Measurements from ENCODE around the gene VHLL. TPM values are rescaled to one million over a fixed set of nuclear protein-coding genes. Genes with fewer than 3 reads are reported as not detected.

The VHLL gene
- total RNA-seq, 1 experiment from 2014 or later = not detected

- Histone ChIP-seq H4K5ac (ENCODE audit: insufficient read length, low read depth, low read length) (no peak overlapping the region), H3K9ac (ENCODE audit: extremely low read depth, insufficient read length, low read length) (no peak overlapping the region), H3K79me2 (ENCODE audit: insufficient read depth, low read length) (no peaks in the 10 kb centered on the region), H2BK5ac (ENCODE audit: insufficient read length, low read length) (no peak overlapping the region), H3K4me2 (ENCODE audit: insufficient read depth, insufficient read length, low read length) (no peak overlapping the region), H3K4ac (ENCODE audit: low read depth, low read length) (no peak overlapping the region), H3K23me2 (ENCODE audit: insufficient read length, low read depth, low read length, poor library complexity, severe bottlenecking) (no peaks in the 10 kb centered on the region), H3K27me3 (ENCODE audit: insufficient read depth, low read length) (no peaks in the 10 kb centered on the region), H4K8ac (replicated peaks; ENCODE audit: insufficient read length, low read depth, low read length) (no peak overlapping the region), H3K27ac (ENCODE audit: insufficient read length, low read depth, low read length) (no peak overlapping the region), H2AFZ (ENCODE audit: low read length) (no peak overlapping the region), H2BK20ac (ENCODE audit: low read depth, low read length, poor library complexity, severe bottlenecking) (no peak overlapping the region), H4K91ac (ENCODE audit: insufficient read length, low read depth, low read length) (no peak overlapping the region), H3K56ac (ENCODE audit: insufficient read length, low read depth, low read length) (no peak overlapping the region), H3K14ac (ENCODE audit: insufficient read depth, low read length) (no peak overlapping the region), H2BK12ac (ENCODE audit: insufficient read length, low read depth, low read length) (no peak overlapping the region), H4K20me1 (ENCODE audit: control insufficient read depth, insufficient read depth, insufficient read length) (no peaks in the 10 kb centered on the region), H2AK5ac (ENCODE audit: insufficient read length, low read length) (no peak overlapping the region), H3K9me3 (ENCODE audit: control insufficient read depth, low read depth, low read length) (no peaks in the 10 kb centered on the region), H3T11ph (ENCODE audit: low read length) (no peak overlapping the region), H3K23ac (ENCODE audit: insufficient read length, low read depth, low read length) (no peak overlapping the region), H2BK15ac (ENCODE audit: low read depth, low read length) (no peak overlapping the region), H2BK120ac (ENCODE audit: low read depth, low read length, poor library complexity, severe bottlenecking) (no peak overlapping the region), H3K4me1 (ENCODE audit: insufficient read depth, low read length) (peaks cover 2% of the 10 kb centered on the region; the same call in 1 of the 2 replicates), H3K18ac (ENCODE audit: insufficient read length, low read depth, low read length) (no peak overlapping the region), H3K79me1 (ENCODE audit: insufficient read depth, low read depth, low read length, poor library complexity, severe bottlenecking) (no peaks in the 10 kb centered on the region)
- Mint-ChIP-seq H3K4me1 (peaks cover 15 to 17% of the 10 kb centered on the region in 2 experiments), H3K9me3 (no peaks in the 10 kb centered on the region), H3K4me3 (no peak overlapping the region), H3K27me3 (ENCODE audit: low read depth) (no peaks in the 10 kb centered on the region), H3K27ac (no peak overlapping the region), H3K36me3 (ENCODE audit: insufficient read depth in 1 of 3, low read depth in 3 of 3) (peaks cover 33 to 65% (median 60%) of the 10 kb centered on the region in 3 experiments)
- no peak for DNase-seq
- no peak for TF ChIP-seq CTCF (conservative IDR thresholded peaks at IDR 0.05)
- WGBS (ENCODE audit: extremely low coverage, insufficient read length, low lambda C conversion rate) = no CpG with 5 or more reads among the region's 3 CpGs
Measured at GRCh38 chr1:156251527-156251926, 47.6 kb downstream of the VHLL start.
